ENCODE results near the gene SLC10A7.

The SLC10A7 gene

GRCh38 chr4:146310319-146311021 lies 211.3 kb downstream of the SLC10A7 start:
- DNase-seq (ENCODE audit: low read depth), result no peak

GRCh38 chr4:146308951-146309350 lies 212.8 kb downstream of the SLC10A7 start:
- DNase-seq (ENCODE audit: low read depth), result no peak

- DNase-seq (ENCODE audit: low read depth), result no peak
Observed at GRCh38 chr4:146302822-146303221, 218.9 kb downstream of the SLC10A7 start.

- DNase-seq (ENCODE audit: low read depth), result no peak
Observed at GRCh38 chr4:146299607-146300006, 222.1 kb downstream of the SLC10A7 start.

GRCh38 chr4:146294776-146295175 lies 227.0 kb downstream of the SLC10A7 start:
- DNase-seq (ENCODE audit: low read depth), result no peak

- no peak for DNase-seq (ENCODE audit: low read depth)
Observed at GRCh38 chr4:146292508-146292907, 229.2 kb downstream of the SLC10A7 start.

- no peak for DNase-seq (ENCODE audit: low read depth)
Observed at GRCh38 chr4:146291313-146291712, 230.4 kb downstream of the SLC10A7 start.

GRCh38 chr4:146288193-146288592 lies 233.5 kb downstream of the SLC10A7 start:
- DNase-seq (ENCODE audit: low read depth), result no peak

- DNase-seq (ENCODE audit: low read depth), result no peak
Observed at GRCh38 chr4:146285037-146285436, 236.7 kb downstream of the SLC10A7 start.

- DNase-seq (ENCODE audit: low read depth), result no peak
Observed at GRCh38 chr4:146283758-146284651, 237.7 kb downstream of the SLC10A7 start.

GRCh38 chr4:146282657-146283056 lies 239.1 kb downstream of the SLC10A7 start:
- DNase-seq (ENCODE audit: low read depth), result no peak

GRCh38 chr4:146278986-146279385 lies 242.8 kb downstream of the SLC10A7 start:
- DNase-seq (ENCODE audit: low read depth), result no peak

GRCh38 chr4:146275370-146275769 lies 246.4 kb downstream of the SLC10A7 start:
- no peak for DNase-seq (ENCODE audit: low read depth)

GRCh38 chr4:146274774-146275173 lies 247.0 kb downstream of the SLC10A7 start:
- no peak for DNase-seq (ENCODE audit: low read depth)

- no peak for DNase-seq (ENCODE audit: low read depth)
Observed at GRCh38 chr4:146273204-146273901, 248.4 kb downstream of the SLC10A7 start.

GRCh38 chr4:146271466-146271865 lies 250.3 kb downstream of the SLC10A7 start:
- no peak for DNase-seq (ENCODE audit: low read depth)

GRCh38 chr4:146269228-146269653 lies 252.5 kb downstream of the SLC10A7 start:
- DNase-seq (ENCODE audit: low read depth), result no peak

GRCh38 chr4:146267826-146268225 lies 253.9 kb downstream of the SLC10A7 start:
- no peak for DNase-seq (ENCODE audit: low read depth)

- DNase-seq (ENCODE audit: low read depth), result no peak
Observed at GRCh38 chr4:146265950-146266490, 255.7 kb downstream of the SLC10A7 start.

GRCh38 chr4:146263793-146264192 lies 257.9 kb downstream of the SLC10A7 start:
- no peak for DNase-seq (ENCODE audit: low read depth)

GRCh38 chr4:146261041-146261440 lies 260.7 kb downstream of the SLC10A7 start:
- DNase-seq (ENCODE audit: low read depth), result no peak

- DNase-seq (ENCODE audit: low read depth), result no peak
Observed at GRCh38 chr4:146260521-146260920, 261.2 kb downstream of the SLC10A7 start.

Data from stimulated activated CD8-positive, alpha-beta memory T cell treated with anti-CD3 and anti-CD28 coated beads, Interleukin-7, amount 100 ng/mL, for 24 hours (primary cell).